22Rv1 (cell line): Measurements from ENCODE around the gene TES.

Source experiments
- H3K27ac ChIP-seq: fragments of 450-650 bp; 2 replicates; pipeline ENCODE4 v1.5.1; 2017
- CTCF ChIP-seq: fragments of 450-650 bp; IDR thresholded peaks from 2 replicates; pipeline ENCODE4 v1.5.1; 2017; ENCODE audit warnings: mild to moderate bottlenecking
- ZFX ChIP-seq: fragments of 450-650 bp; IDR thresholded peaks from 2 replicates; pipeline ENCODE4 v1.6.1; 2017; ENCODE audit warnings: antibody characterized with exemption, borderline replicate concordance

Gene TES

GRCh38 chr7:116210345-116211005, at the start of gene TES:
TSS of gene TES (plus strand) at chr7:116210539. CDS start at chr7:116210708, 169 bp downstream.
- H3K27ac ChIP-seq, result peak within 1 kb of the TSS; percentile 89
- peak; percentile 23 for TF ChIP-seq CTCF
- no peak for TF ChIP-seq ZFX

GRCh38 chr7:116161728-116162127, 48.6 kb upstream of the TES start:
- no peak overlapping the region for H3K27ac ChIP-seq
- TF ChIP-seq ZFX (no peak), CTCF (no peak)

GRCh38 chr7:116162254-116162653, 48.1 kb upstream of the TES start:
- no peak overlapping the region for H3K27ac ChIP-seq
- TF ChIP-seq ZFX (no peak), CTCF (no peak)

GRCh38 chr7:116162992-116163391, 47.3 kb upstream of the TES start:
- TF ChIP-seq CTCF, result peak; percentile 61
- no peak for TF ChIP-seq ZFX
- no peak overlapping the region for H3K27ac ChIP-seq

GRCh38 chr7:116164552-116165306, 45.6 kb upstream of the TES start:
- TF ChIP-seq CTCF (no peak), ZFX (no peak)
- H3K27ac ChIP-seq, result no peak overlapping the region

- no peak overlapping the region for H3K27ac ChIP-seq
- TF ChIP-seq ZFX, result no peak
- no peak for TF ChIP-seq CTCF
Observed at GRCh38 chr7:116165717-116166116, 44.6 kb upstream of the TES start.

GRCh38 chr7:116166156-116166555, 44.2 kb upstream of the TES start:
- TF ChIP-seq CTCF, result no peak
- TF ChIP-seq ZFX, result no peak
- no peak overlapping the region for H3K27ac ChIP-seq
